ENCODE measurements around the gene TMTC2.

TMTC2 gene

DNA sequence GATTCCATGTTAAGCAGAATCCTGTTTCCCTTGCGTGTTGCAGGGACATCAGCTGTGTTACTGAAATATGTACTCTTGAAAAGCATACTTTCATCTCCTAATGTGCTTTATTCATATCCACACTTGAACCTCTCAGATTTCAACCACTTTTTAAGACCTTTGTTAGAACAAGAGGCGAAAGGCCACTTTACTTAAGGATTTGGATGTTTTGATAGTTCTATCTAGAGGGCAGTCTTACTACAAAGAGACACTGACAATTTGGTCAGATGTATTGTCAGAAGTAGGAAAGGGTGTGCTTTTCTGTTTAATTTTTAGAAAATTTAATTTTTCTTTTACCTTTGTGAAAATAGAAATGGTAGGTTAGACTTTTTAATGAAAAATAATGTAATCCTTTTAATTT is 267.9 kb downstream of the TMTC2 start (continued):
- TF ChIP-seq ZNF362 (tag by site-specific recombination; IDR thresholded peaks at IDR 0.05) (no peak), ZSCAN5A (tag by site-specific recombination; IDR thresholded peaks at IDR 0.05) (no peak), TCF7L2 (IDR thresholded peaks at IDR 0.05; ENCODE audit: borderline replicate concordance, low read depth, low read length) (no peak), ZEB2 (tag by site-specific recombination; IDR thresholded peaks at IDR 0.05) (no peak), FEZF1 (tag by site-specific recombination; IDR thresholded peaks at IDR 0.05) (no peak), ZNF692 (tag by site-specific recombination; IDR thresholded peaks at IDR 0.05) (no peak)

DNA sequence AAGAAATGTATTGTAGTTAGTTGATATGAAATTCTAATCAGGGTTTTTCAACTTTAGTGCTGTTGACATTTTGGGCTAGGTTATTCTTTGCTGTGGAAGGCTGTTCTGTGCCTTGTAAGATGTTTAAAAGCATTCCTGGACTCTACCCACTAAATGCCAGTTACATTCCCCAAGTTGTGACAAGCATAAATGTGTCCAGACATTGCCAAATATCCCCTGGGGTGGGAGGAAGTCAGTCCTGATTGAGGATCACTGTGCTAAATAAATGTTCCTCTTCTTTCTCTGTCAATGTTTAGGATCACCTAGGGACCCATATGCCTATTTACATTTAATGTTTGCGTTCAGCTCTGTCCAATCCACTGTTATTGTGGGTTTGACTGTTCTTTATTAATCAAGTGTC is 268.3 kb downstream of the TMTC2 start:
- no peaks in the 10 kb centered on the region for H3K36me3 ChIP-seq (ENCODE audit: control insufficient read depth in 2 of 2, insufficient read depth in 1 of 2, low read length in 2 of 2)
- H3K4me1 ChIP-seq (ENCODE audit: control insufficient read depth, insufficient read depth, low read length) = no peaks in the 10 kb centered on the region
- H3K27ac ChIP-seq (ENCODE audit: extremely low read depth, low read depth, low read length) = no peak overlapping the region
- H3K9me3 ChIP-seq (ENCODE audit: control insufficient read depth, insufficient read depth, low read depth, low read length) = no peaks in the 10 kb centered on the region
- ChIA-PET POLR2A (no interaction called here), CTCF (no interaction called here)
- TF ChIP-seq PRDM1 (tag by site-specific recombination; IDR thresholded peaks at IDR 0.05) (no peak), ZNF501 (tag by site-specific recombination; IDR thresholded peaks at IDR 0.05) (no peak), ZNF146 (tag by site-specific recombination; IDR thresholded peaks at IDR 0.05) (no peak), ZBTB26 (tag by site-specific recombination; optimal IDR thresholded peaks at IDR 0.05) (no peak), ZSCAN23 (tag by site-specific recombination; IDR thresholded peaks at IDR 0.05) (no peak), ZNF777 (tag by site-specific recombination; IDR thresholded peaks at IDR 0.05; ENCODE audit: borderline replicate concordance) (no peak), ZNF184 (tag by site-specific recombination; IDR thresholded peaks at IDR 0.05) (no peak)
- TF ChIP-seq, protein P1, sequence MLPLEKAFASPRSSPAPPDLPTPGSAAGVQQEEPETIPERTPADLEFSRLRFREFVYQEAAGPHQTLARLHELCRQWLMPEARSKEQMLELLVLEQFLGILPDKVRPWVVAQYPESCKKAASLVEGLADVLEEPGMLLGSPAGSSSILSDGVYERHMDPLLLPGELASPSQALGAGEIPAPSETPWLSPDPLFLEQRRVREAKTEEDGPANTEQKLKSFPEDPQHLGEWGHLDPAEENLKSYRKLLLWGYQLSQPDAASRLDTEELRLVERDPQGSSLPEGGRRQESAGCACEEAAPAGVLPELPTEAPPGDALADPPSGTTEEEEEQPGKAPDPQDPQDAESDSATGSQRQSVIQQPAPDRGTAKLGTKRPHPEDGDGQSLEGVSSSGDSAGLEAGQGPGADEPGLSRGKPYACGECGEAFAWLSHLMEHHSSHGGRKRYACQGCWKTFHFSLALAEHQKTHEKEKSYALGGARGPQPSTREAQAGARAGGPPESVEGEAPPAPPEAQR (tag by site-specific recombination; IDR thresholded peaks at IDR 0.05) = no peak
- H3K4me3 ChIP-seq (ENCODE audit: low read depth, low read length) = no peak overlapping the region

- Histone ChIP-seq H3K27ac (ENCODE audit: extremely low read depth, low read depth, low read length) (no peak overlapping the region), H3K9me3 (ENCODE audit: control insufficient read depth, insufficient read depth, low read depth, low read length) (no peaks in the 10 kb centered on the region), H3K36me3 (ENCODE audit: control insufficient read depth in 2 of 2, insufficient read depth in 1 of 2, low read length in 2 of 2) (no peaks in the 10 kb centered on the region), H3K4me3 (ENCODE audit: low read depth, low read length) (no peak overlapping the region), H3K4me1 (ENCODE audit: control insufficient read depth, insufficient read depth, low read length) (0 out of 2 replicates have a peak, but pooled peaks cover under 1% of the 10 kb centered on the region)
- CTCF ChIA-PET = no interaction called here
- POLR2A ChIA-PET = no interaction called here
- TF ChIP-seq SP2 (tag by site-specific recombination; IDR thresholded peaks at IDR 0.05) = no peak
- no peak for TF ChIP-seq ZXDB (tag by site-specific recombination; IDR thresholded peaks at IDR 0.05)
- TF ChIP-seq ZNF214 (tag by site-specific recombination; IDR thresholded peaks at IDR 0.05; ENCODE audit: borderline replicate concordance) = no peak
- TF ChIP-seq ZNF560 (tag by site-specific recombination; IDR thresholded peaks at IDR 0.05; ENCODE audit: borderline replicate concordance) = no peak
- TF ChIP-seq ZNF785 (tag by site-specific recombination; IDR thresholded peaks at IDR 0.05) = no peak
- no peak for TF ChIP-seq ZNF184 (tag by site-specific recombination; IDR thresholded peaks at IDR 0.05)
- TF ChIP-seq ZNF791 (tag by site-specific recombination; IDR thresholded peaks at IDR 0.05) = no peak
- no peak for TF ChIP-seq ZNF768 (tag by site-specific recombination; IDR thresholded peaks at IDR 0.05)
- TF ChIP-seq BCL11A (tag by site-specific recombination; IDR thresholded peaks at IDR 0.05; ENCODE audit: low read depth) = no peak
- no peak for TF ChIP-seq ZBTB21 (tag by site-specific recombination; IDR thresholded peaks at IDR 0.05)
- TF ChIP-seq ZBTB1 (tag by site-specific recombination; IDR thresholded peaks at IDR 0.05) = no peak
- no peak for TF ChIP-seq ZNF777 (tag by site-specific recombination; IDR thresholded peaks at IDR 0.05; ENCODE audit: borderline replicate concordance)
Measured at GRCh38 chr12:82958966-82959365, 272.3 kb downstream of the TMTC2 start.
